ENCODE data around the gene CBX2. TPM values are rescaled to one million over a fixed set of nuclear protein-coding genes. Genes with fewer than 3 reads are reported as not detected.

Gene CBX2
- total RNA-seq, 4 donors from 2014 or later = 2.4 to 5.9 (median 4.5) TPM

DNA sequence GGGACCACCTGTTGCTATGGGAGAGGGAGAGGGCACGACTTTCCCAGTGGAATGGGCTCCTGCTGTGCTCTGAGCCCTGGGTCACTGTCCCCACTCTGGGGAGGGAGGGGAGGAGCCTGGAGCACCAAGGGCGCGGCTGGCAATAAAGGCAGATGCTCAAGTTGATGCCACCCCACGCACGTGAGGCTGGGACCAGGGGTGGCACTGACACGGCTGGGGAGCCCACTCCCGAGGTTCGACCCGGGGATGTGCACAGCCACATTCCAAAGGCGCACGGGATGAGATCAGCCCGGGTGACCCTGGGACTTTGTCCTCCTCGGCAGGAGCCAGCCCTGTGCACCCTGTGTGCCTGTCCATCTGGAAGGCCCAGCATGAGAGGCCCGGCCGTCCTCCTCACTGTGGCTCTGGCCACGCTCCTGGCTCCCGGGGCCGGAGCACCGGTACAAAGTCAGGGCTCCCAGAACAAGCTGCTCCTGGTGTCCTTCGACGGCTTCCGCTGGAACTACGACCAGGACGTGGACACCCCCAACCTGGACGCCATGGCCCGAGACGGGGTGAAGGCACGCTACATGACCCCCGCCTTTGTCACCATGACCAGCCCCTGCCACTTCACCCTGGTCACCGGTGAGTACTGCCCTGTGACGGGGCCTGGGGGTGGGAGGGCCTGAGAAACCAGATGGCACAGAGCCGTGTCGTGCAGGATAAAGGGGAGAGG is 47.0 kb upstream of the CBX2 start, which contains the start of gene ENPP7:
Gene ENPP7 (plus strand): TSS at position 175 of the 715 bp plus-strand sequence. CDS start 197 bp downstream, at position 372.
- H3K4me3 ChIP-seq = no peak within 1 kb of the TSS
- WGBS, 2 donors = 84 to 95% methylated on average over 27 of the region's 33 CpGs
- no peak within 1 kb of the TSS for H3K27ac ChIP-seq
- TF ChIP-seq EP300 (IDR thresholded peaks at IDR 0.05) = no peak
- no peak for TF ChIP-seq POLR2A (IDR thresholded peaks at IDR 0.05)
- TF ChIP-seq, protein P1, sequence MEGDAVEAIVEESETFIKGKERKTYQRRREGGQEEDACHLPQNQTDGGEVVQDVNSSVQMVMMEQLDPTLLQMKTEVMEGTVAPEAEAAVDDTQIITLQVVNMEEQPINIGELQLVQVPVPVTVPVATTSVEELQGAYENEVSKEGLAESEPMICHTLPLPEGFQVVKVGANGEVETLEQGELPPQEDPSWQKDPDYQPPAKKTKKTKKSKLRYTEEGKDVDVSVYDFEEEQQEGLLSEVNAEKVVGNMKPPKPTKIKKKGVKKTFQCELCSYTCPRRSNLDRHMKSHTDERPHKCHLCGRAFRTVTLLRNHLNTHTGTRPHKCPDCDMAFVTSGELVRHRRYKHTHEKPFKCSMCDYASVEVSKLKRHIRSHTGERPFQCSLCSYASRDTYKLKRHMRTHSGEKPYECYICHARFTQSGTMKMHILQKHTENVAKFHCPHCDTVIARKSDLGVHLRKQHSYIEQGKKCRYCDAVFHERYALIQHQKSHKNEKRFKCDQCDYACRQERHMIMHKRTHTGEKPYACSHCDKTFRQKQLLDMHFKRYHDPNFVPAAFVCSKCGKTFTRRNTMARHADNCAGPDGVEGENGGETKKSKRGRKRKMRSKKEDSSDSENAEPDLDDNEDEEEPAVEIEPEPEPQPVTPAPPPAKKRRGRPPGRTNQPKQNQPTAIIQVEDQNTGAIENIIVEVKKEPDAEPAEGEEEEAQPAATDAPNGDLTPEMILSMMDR (IDR thresholded peaks at IDR 0.05) = no peak
- H3K9me3 ChIP-seq = no peaks in the 10 kb centered on the region
- H3K36me3 ChIP-seq = no peaks in the 10 kb centered on the region
- no peak for DNase-seq (ENCODE audit: low spot score in 2 of 2)
- H3K4me1 ChIP-seq = peaks cover 0 to 12% (median 0%) of the 10 kb centered on the region in 4 donors
- H3K27me3 ChIP-seq = no peaks in the 10 kb centered on the region

DNA sequence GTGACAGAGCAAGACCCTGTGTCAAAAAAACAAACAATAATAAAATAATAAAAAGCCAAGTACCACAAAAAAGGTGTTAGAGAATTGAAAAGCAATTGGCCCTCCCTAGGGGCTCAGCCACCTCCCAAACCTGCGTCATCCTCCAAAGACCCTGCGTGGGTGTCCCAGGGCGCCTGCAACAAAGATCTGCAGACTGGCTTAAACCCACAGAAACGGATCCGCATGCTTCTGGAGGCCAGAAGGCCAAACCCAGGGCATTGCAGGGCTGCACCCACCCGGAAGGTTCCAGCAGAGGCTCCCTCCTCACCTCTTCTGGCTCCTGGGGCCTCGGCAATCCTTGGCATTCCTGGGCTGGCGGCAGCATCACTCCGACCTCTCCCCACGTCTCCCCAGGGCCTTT is 45.7 kb upstream of the CBX2 start:
- peaks cover 0 to 4% of the 10 kb centered on the region in 2 donors for H3K27me3 ChIP-seq
- no peak for DNase-seq (ENCODE audit: low spot score in 2 of 2)
- no peak overlapping the region for H3K27ac ChIP-seq
- H3K4me3 ChIP-seq = no peak overlapping the region
- peaks cover 0 to 12% (median 0%) of the 10 kb centered on the region in 4 donors for H3K4me1 ChIP-seq
- TF ChIP-seq, protein P1 (IDR thresholded peaks at IDR 0.05) = no peak
- TF ChIP-seq EP300 (IDR thresholded peaks at IDR 0.05) (no peak), POLR2A (IDR thresholded peaks at IDR 0.05) (no peak)
- no peaks in the 10 kb centered on the region for H3K9me3 ChIP-seq
- WGBS, 2 donors = 66 to 72% methylated on average over 10 of the region's 10 CpGs
- no peaks in the 10 kb centered on the region for H3K36me3 ChIP-seq

DNA sequence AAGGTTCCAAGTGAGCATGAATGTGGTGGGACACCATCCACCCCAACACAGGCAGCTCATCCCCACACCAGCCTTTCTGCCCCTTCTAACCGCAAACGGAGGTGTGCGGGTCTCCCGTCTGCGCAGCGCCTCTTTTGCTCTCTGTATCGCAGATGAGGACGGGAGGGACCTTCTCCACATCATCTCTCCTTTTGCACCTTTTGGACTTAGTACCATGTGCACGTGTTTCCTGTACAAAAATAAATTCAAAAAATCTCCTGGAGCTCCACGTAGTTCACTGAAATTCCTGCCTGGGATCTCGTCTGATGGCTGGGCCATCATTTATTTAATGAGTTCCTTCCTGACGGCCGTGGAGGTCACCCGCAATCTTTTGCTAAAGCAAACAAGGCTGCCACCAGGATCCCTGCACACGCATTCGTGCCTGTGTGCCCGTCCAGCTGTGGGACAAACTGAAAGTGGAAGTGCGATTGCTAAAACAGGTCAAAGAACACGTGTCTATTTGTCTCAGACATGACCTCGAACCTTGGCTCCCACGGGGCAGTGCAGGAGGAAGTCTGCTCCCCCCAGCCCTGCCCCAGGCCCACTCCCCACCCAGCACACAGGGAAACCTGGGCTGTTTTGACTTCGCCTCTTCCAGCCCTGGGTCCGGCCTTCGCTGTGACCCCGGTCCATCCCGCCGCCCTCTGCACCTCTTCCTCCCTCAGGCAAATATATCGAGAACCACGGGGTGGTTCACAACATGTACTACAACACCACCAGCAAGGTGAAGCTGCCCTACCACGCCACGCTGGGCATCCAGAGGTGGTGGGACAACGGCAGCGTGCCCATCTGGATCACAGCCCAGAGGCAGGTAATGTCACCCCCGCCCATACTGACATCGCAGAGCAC is 44.9 kb upstream of the CBX2 start:
- peak in 1 of 2 donors; percentile 17 for DNase-seq (ENCODE audit: low spot score in 2 of 2)
- TF ChIP-seq POLR2A (IDR thresholded peaks at IDR 0.05) (no peak), EP300 (IDR thresholded peaks at IDR 0.05) (no peak)
- peaks cover 0 to 9% of the 10 kb centered on the region in 2 donors for H3K27me3 ChIP-seq
- no peaks in the 10 kb centered on the region for H3K36me3 ChIP-seq
- peaks cover 0 to 12% (median 0%) of the 10 kb centered on the region in 4 donors for H3K4me1 ChIP-seq
- no peaks in the 10 kb centered on the region for H3K9me3 ChIP-seq
- no peak overlapping the region for H3K27ac ChIP-seq
- WGBS, 2 donors = 63 to 66% methylated on average over 31 to 35 of the region's 35 CpGs
- H3K4me3 ChIP-seq = peak overlapping the region in 2 of 4 donors; percentile 28

DNA sequence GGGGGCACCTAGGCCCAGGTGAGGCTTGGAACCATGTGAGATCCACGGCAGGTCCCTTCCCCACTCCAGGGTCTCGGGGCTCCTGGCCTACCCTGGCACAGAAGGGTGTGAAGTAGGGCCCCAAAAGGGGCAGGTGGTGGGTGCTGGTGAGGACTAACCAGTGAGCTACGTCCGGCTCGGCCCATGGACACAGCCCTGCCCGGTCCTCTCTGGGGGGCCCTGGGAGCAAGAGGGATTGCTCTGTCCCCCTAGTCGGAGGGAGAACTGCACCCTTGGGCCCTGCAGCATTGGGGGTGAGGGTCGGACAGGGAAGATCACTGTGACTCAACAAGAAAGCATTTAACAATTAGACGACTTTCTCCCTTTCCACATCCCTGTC is 44.3 kb upstream of the CBX2 start:
- Histone ChIP-seq H3K4me3 (no peak overlapping the region), H3K36me3 (no peaks in the 10 kb centered on the region), H3K27ac (no peak overlapping the region), H3K9me3 (no peaks in the 10 kb centered on the region), H3K27me3 (peaks cover 0 to 11% of the 10 kb centered on the region in 2 donors), H3K4me1 (peaks cover 0 to 8% (median 0%) of the 10 kb centered on the region in 4 donors)
- TF ChIP-seq, protein P1 (IDR thresholded peaks at IDR 0.05) = no peak
- TF ChIP-seq POLR2A (IDR thresholded peaks at IDR 0.05) (no peak), EP300 (IDR thresholded peaks at IDR 0.05) (no peak)
- DNase-seq (ENCODE audit: low spot score in 2 of 2) = no peak
- 63 to 80% methylated on average over 8 to 9 of the region's 9 CpGs for WGBS, 2 donors

DNA sequence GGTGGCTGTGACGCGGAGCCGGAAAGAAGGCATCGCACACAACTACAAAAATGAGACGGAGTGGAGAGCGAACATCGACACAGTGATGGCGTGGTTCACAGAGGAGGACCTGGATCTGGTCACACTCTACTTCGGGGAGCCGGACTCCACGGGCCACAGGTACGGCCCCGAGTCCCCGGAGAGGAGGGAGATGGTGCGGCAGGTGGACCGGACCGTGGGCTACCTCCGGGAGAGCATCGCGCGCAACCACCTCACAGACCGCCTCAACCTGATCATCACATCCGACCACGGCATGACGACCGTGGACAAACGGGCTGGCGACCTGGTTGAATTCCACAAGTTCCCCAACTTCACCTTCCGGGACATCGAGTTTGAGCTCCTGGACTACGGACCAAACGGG is 42.9 kb upstream of the CBX2 start:
- no peak for DNase-seq (ENCODE audit: low spot score in 2 of 2)
- Histone ChIP-seq H3K27ac (no peak overlapping the region), H3K27me3 (peaks cover 0 to 23% of the 10 kb centered on the region in 2 donors)

More for the DNA sequence above, 42.9 kb upstream of the CBX2 start:
- H3K9me3 ChIP-seq = no peaks in the 10 kb centered on the region
- 93 to 97% methylated on average over 32 of the region's 32 CpGs for WGBS, 2 donors
- no peak overlapping the region for H3K4me3 ChIP-seq
- no peaks in the 10 kb centered on the region for H3K36me3 ChIP-seq
- TF ChIP-seq, protein P1 (IDR thresholded peaks at IDR 0.05) = no peak
- no peak for TF ChIP-seq EP300 (IDR thresholded peaks at IDR 0.05)
- TF ChIP-seq POLR2A (IDR thresholded peaks at IDR 0.05) = no peak
- H3K4me1 ChIP-seq = peaks cover 0 to 8% (median 0%) of the 10 kb centered on the region in 4 donors
